Measurements from ENCODE around the gene ANKS1B.

Gene ANKS1B

GRCh38 chr12:99068993-99069747 lies 915.6 kb downstream of the ANKS1B start:
- H3K4me3 ChIP-seq (ENCODE audit: low read length): no peak overlapping the region

GRCh38 chr12:99067171-99067785 lies 917.5 kb downstream of the ANKS1B start:
- H3K4me3 ChIP-seq (ENCODE audit: low read length): no peak overlapping the region

More at GRCh38 chr12:99068993-99069747, 915.6 kb downstream of the ANKS1B start:
- no peak overlapping the region for H2AFZ ChIP-seq (ENCODE audit: low read depth, low read length)
- H3K36me3 ChIP-seq (ENCODE audit: insufficient read depth, low read length): no peaks in the 10 kb centered on the region
- H3K9me3 ChIP-seq (ENCODE audit: low read length): no peaks in the 10 kb centered on the region
- peaks cover 8% of the 10 kb centered on the region for H3K4me1 ChIP-seq (ENCODE audit: insufficient read depth, low read length)
- no peaks in the 10 kb centered on the region for H3K27me3 ChIP-seq (ENCODE audit: insufficient read depth, low read length)

GRCh38 chr12:99066726-99067125 lies 918.0 kb downstream of the ANKS1B start:
- Histone ChIP-seq H3K4me3 (ENCODE audit: low read length) (no peak overlapping the region), H3K27me3 (ENCODE audit: insufficient read depth, low read length) (no peaks in the 10 kb centered on the region), H2AFZ (ENCODE audit: low read depth, low read length) (no peak overlapping the region), H3K9me3 (ENCODE audit: low read length) (no peaks in the 10 kb centered on the region), H3K36me3 (ENCODE audit: insufficient read depth, low read length) (no peaks in the 10 kb centered on the region), H3K4me1 (ENCODE audit: insufficient read depth, low read length) (peaks cover 14% of the 10 kb centered on the region)

More at GRCh38 chr12:99067171-99067785, 917.5 kb downstream of the ANKS1B start:
- Histone ChIP-seq H2AFZ (ENCODE audit: low read depth, low read length) (no peak overlapping the region), H3K27me3 (ENCODE audit: insufficient read depth, low read length) (no peaks in the 10 kb centered on the region), H3K36me3 (ENCODE audit: insufficient read depth, low read length) (no peaks in the 10 kb centered on the region), H3K9me3 (ENCODE audit: low read length) (no peaks in the 10 kb centered on the region), H3K4me1 (ENCODE audit: insufficient read depth, low read length) (peaks cover 9% of the 10 kb centered on the region)

GRCh38 chr12:99063182-99063581 lies 921.6 kb downstream of the ANKS1B start:
- Histone ChIP-seq H3K27me3 (ENCODE audit: insufficient read depth, low read length) (no peaks in the 10 kb centered on the region), H2AFZ (ENCODE audit: low read depth, low read length) (no peak overlapping the region), H3K9me3 (ENCODE audit: low read length) (no peaks in the 10 kb centered on the region), H3K4me1 (ENCODE audit: insufficient read depth, low read length) (peaks cover 26% of the 10 kb centered on the region), H3K4me3 (ENCODE audit: low read length) (no peak overlapping the region), H3K36me3 (ENCODE audit: insufficient read depth, low read length) (no peaks in the 10 kb centered on the region)

- no peak overlapping the region for H2AFZ ChIP-seq (ENCODE audit: low read depth, low read length)
- H3K27me3 ChIP-seq (ENCODE audit: insufficient read depth, low read length): no peaks in the 10 kb centered on the region
- H3K36me3 ChIP-seq (ENCODE audit: insufficient read depth, low read length): no peaks in the 10 kb centered on the region
- no peaks in the 10 kb centered on the region for H3K9me3 ChIP-seq (ENCODE audit: low read length)
- H3K4me1 ChIP-seq (ENCODE audit: insufficient read depth, low read length): peaks cover 28% of the 10 kb centered on the region
- H3K4me3 ChIP-seq (ENCODE audit: low read length): no peak overlapping the region
Observed at GRCh38 chr12:99059824-99060511, 924.8 kb downstream of the ANKS1B start.

GRCh38 chr12:99057670-99058069 lies 927.1 kb downstream of the ANKS1B start:
- Histone ChIP-seq H3K36me3 (ENCODE audit: insufficient read depth, low read length) (no peaks in the 10 kb centered on the region), H3K9me3 (ENCODE audit: low read length) (no peaks in the 10 kb centered on the region), H3K4me1 (ENCODE audit: insufficient read depth, low read length) (peaks cover 28% of the 10 kb centered on the region), H2AFZ (ENCODE audit: low read depth, low read length) (no peak overlapping the region), H3K27me3 (ENCODE audit: insufficient read depth, low read length) (no peaks in the 10 kb centered on the region), H3K4me3 (ENCODE audit: low read length) (no peak overlapping the region)

- Histone ChIP-seq H3K36me3 (ENCODE audit: insufficient read depth, low read length) (no peaks in the 10 kb centered on the region), H3K27me3 (ENCODE audit: insufficient read depth, low read length) (no peaks in the 10 kb centered on the region), H2AFZ (ENCODE audit: low read depth, low read length) (no peak overlapping the region), H3K9me3 (ENCODE audit: low read length) (no peaks in the 10 kb centered on the region), H3K4me3 (ENCODE audit: low read length) (no peak overlapping the region), H3K4me1 (ENCODE audit: insufficient read depth, low read length) (peaks cover 17% of the 10 kb centered on the region)
Observed at GRCh38 chr12:99056186-99056585, 928.5 kb downstream of the ANKS1B start.

GRCh38 chr12:99055299-99055698 lies 929.4 kb downstream of the ANKS1B start:
- no peak overlapping the region for H3K4me3 ChIP-seq (ENCODE audit: low read length)
- no peak overlapping the region for H2AFZ ChIP-seq (ENCODE audit: low read depth, low read length)
- no peaks in the 10 kb centered on the region for H3K27me3 ChIP-seq (ENCODE audit: insufficient read depth, low read length)
- H3K9me3 ChIP-seq (ENCODE audit: low read length): no peaks in the 10 kb centered on the region
- no peaks in the 10 kb centered on the region for H3K36me3 ChIP-seq (ENCODE audit: insufficient read depth, low read length)
- peaks cover 10% of the 10 kb centered on the region for H3K4me1 ChIP-seq (ENCODE audit: insufficient read depth, low read length)

GRCh38 chr12:99054601-99055128 lies 930.1 kb downstream of the ANKS1B start:
- Histone ChIP-seq H3K4me1 (ENCODE audit: insufficient read depth, low read length) (peaks cover 4% of the 10 kb centered on the region), H3K27me3 (ENCODE audit: insufficient read depth, low read length) (no peaks in the 10 kb centered on the region), H3K4me3 (ENCODE audit: low read length) (no peak overlapping the region), H3K36me3 (ENCODE audit: insufficient read depth, low read length) (no peaks in the 10 kb centered on the region), H2AFZ (ENCODE audit: low read depth, low read length) (no peak overlapping the region), H3K9me3 (ENCODE audit: low read length) (no peaks in the 10 kb centered on the region)

- Histone ChIP-seq H3K9me3 (ENCODE audit: low read length) (no peaks in the 10 kb centered on the region), H3K4me3 (ENCODE audit: low read length) (no peak overlapping the region), H3K36me3 (ENCODE audit: insufficient read depth, low read length) (no peaks in the 10 kb centered on the region), H2AFZ (ENCODE audit: low read depth, low read length) (no peak overlapping the region), H3K4me1 (ENCODE audit: insufficient read depth, low read length) (peaks cover 4% of the 10 kb centered on the region), H3K27me3 (ENCODE audit: insufficient read depth, low read length) (no peaks in the 10 kb centered on the region)
Observed at GRCh38 chr12:99053616-99054362, 930.9 kb downstream of the ANKS1B start.

- Histone ChIP-seq H2AFZ (ENCODE audit: low read depth, low read length) (no peak overlapping the region), H3K4me3 (ENCODE audit: low read length) (no peak overlapping the region)
Observed at GRCh38 chr12:99049774-99050173, 935.0 kb downstream of the ANKS1B start.

GRCh38 chr12:99045158-99045557 lies 939.6 kb downstream of the ANKS1B start:
- Histone ChIP-seq H3K4me1 (ENCODE audit: insufficient read depth, low read length) (no peaks in the 10 kb centered on the region), H2AFZ (ENCODE audit: low read depth, low read length) (no peak overlapping the region), H3K9me3 (ENCODE audit: low read length) (peaks cover 7% of the 10 kb centered on the region), H3K4me3 (ENCODE audit: low read length) (no peak overlapping the region), H3K36me3 (ENCODE audit: insufficient read depth, low read length) (no peaks in the 10 kb centered on the region), H3K27me3 (ENCODE audit: insufficient read depth, low read length) (no peaks in the 10 kb centered on the region)

More at GRCh38 chr12:99049774-99050173, 935.0 kb downstream of the ANKS1B start:
- Histone ChIP-seq H3K9me3 (ENCODE audit: low read length) (peaks cover 7% of the 10 kb centered on the region), H3K27me3 (ENCODE audit: insufficient read depth, low read length) (no peaks in the 10 kb centered on the region), H3K4me1 (ENCODE audit: insufficient read depth, low read length) (no peaks in the 10 kb centered on the region), H3K36me3 (ENCODE audit: insufficient read depth, low read length) (no peaks in the 10 kb centered on the region)

All from neuron (in vitro differentiated cells).